Measurements from ENCODE around the gene LY6G6D. TPM values are rescaled to one million over a fixed set of nuclear protein-coding genes. Genes with fewer than 3 reads are reported as not detected.

The LY6G6D gene
- total and polyA plus RNA-seq, 2 of the 13 experiments (the other 11 are each of a cell fraction or from before 2014, with no cell fraction given) = not detected

DNA sequence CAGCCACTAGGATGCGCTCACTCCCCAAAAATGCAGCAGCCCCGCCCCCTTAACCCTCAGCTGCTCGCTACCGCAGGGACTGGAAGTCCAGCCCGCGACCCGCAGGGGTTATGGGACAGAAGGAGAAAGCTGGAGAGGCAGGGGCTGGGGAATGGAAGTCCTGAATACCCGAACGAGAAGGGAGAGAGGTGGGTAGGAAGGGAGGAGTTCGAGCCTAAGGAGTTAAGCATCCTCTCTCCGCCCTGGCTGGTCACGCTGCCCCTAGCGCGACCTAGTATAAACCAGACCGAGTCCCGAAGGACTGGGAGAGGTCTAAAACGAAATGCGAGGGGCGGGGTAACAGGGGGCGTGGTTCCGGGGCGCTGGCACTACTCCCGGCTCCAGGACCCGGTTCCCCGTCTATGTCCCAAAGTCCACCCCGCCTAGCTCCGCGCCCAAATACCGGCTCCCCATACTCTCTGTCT, 14.4 kb downstream of the LY6G6D start (continued):
- TF ChIP-seq DMAP1 (CRISPR knock-in tag; IDR thresholded peaks at IDR 0.05) = no peak; the same call in 1 of the 2 replicates
- TF ChIP-seq, protein P1, sequence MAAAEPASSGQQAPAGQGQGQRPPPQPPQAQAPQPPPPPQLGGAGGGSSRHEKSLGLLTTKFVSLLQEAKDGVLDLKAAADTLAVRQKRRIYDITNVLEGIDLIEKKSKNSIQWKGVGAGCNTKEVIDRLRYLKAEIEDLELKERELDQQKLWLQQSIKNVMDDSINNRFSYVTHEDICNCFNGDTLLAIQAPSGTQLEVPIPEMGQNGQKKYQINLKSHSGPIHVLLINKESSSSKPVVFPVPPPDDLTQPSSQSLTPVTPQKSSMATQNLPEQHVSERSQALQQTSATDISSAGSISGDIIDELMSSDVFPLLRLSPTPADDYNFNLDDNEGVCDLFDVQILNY (CRISPR knock-in tag; conservative IDR thresholded peaks at IDR 0.05) = no peak
- no peak for TF ChIP-seq ZNF660 (CRISPR knock-in tag; IDR thresholded peaks at IDR 0.05; ENCODE audit: borderline replicate concordance, low read depth)
- TF ChIP-seq CENPX (CRISPR knock-in tag; IDR thresholded peaks at IDR 0.05) = no peak
- peak; percentile 78 for TF ChIP-seq HDAC1 (CRISPR knock-in tag; IDR thresholded peaks at IDR 0.05)
- TF ChIP-seq, protein P2, sequence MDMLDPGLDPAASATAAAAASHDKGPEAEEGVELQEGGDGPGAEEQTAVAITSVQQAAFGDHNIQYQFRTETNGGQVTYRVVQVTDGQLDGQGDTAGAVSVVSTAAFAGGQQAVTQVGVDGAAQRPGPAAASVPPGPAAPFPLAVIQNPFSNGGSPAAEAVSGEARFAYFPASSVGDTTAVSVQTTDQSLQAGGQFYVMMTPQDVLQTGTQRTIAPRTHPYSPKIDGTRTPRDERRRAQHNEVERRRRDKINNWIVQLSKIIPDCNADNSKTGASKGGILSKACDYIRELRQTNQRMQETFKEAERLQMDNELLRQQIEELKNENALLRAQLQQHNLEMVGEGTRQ (IDR thresholded peaks at IDR 0.05; ENCODE audit: low read depth, low read length) = no peak
- TF ChIP-seq, protein P2 (CRISPR knock-in tag; IDR thresholded peaks at IDR 0.05; ENCODE audit: borderline replicate concordance) = no peak
- TF ChIP-seq, protein P3, sequence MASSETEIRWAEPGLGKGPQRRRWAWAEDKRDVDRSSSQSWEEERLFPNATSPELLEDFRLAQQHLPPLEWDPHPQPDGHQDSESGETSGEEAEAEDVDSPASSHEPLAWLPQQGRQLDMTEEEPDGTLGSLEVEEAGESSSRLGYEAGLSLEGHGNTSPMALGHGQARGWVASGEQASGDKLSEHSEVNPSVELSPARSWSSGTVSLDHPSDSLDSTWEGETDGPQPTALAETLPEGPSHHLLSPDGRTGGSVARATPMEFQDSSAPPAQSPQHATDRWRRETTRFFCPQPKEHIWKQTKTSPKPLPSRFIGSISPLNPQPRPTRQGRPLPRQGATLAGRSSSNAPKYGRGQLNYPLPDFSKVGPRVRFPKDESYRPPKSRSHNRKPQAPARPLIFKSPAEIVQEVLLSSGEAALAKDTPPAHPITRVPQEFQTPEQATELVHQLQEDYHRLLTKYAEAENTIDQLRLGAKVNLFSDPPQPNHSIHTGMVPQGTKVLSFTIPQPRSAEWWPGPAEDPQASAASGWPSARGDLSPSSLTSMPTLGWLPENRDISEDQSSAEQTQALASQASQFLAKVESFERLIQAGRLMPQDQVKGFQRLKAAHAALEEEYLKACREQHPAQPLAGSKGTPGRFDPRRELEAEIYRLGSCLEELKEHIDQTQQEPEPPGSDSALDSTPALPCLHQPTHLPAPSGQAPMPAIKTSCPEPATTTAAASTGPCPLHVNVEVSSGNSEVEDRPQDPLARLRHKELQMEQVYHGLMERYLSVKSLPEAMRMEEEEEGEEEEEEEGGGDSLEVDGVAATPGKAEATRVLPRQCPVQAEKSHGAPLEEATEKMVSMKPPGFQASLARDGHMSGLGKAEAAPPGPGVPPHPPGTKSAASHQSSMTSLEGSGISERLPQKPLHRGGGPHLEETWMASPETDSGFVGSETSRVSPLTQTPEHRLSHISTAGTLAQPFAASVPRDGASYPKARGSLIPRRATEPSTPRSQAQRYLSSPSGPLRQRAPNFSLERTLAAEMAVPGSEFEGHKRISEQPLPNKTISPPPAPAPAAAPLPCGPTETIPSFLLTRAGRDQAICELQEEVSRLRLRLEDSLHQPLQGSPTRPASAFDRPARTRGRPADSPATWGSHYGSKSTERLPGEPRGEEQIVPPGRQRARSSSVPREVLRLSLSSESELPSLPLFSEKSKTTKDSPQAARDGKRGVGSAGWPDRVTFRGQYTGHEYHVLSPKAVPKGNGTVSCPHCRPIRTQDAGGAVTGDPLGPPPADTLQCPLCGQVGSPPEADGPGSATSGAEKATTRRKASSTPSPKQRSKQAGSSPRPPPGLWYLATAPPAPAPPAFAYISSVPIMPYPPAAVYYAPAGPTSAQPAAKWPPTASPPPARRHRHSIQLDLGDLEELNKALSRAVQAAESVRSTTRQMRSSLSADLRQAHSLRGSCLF (CRISPR knock-in tag; IDR thresholded peaks at IDR 0.05; ENCODE audit: borderline replicate concordance) = no peak
- TF ChIP-seq ZFAT (CRISPR knock-in tag; conservative IDR thresholded peaks at IDR 0.05) = no peak
- TF ChIP-seq ZBTB42 (CRISPR knock-in tag; IDR thresholded peaks at IDR 0.05) = no peak
- TF ChIP-seq ELF1 (CRISPR knock-in tag; IDR thresholded peaks at IDR 0.05) = peak; percentile 58
- no peak for TF ChIP-seq NFKBIZ (CRISPR knock-in tag; IDR thresholded peaks at IDR 0.05)
- no peak; the same call in 1 of the 2 replicates for TF ChIP-seq TBX2 (CRISPR knock-in tag; IDR thresholded peaks at IDR 0.05; ENCODE audit: borderline replicate concordance)
- peak; percentile 53; the same call in 1 of the 2 replicates for TF ChIP-seq ZNF501 (CRISPR knock-in tag; IDR thresholded peaks at IDR 0.05)
- TF ChIP-seq ZFP36L2 (CRISPR knock-in tag; IDR thresholded peaks at IDR 0.05) = no peak; the same call in 1 of the 2 replicates

Measured in HepG2 (cell line).